IPS-NIHi7 (cell line): ENCODE results near the gene INPP5A.

Experiments used
- DNase-seq: peaks from one replicate; pipeline ENCODE4 v3.0.0; 2012; ENCODE audit warnings: mixed read lengths; ENCODE audit errors: extremely low spot score

The INPP5A gene

DNA sequence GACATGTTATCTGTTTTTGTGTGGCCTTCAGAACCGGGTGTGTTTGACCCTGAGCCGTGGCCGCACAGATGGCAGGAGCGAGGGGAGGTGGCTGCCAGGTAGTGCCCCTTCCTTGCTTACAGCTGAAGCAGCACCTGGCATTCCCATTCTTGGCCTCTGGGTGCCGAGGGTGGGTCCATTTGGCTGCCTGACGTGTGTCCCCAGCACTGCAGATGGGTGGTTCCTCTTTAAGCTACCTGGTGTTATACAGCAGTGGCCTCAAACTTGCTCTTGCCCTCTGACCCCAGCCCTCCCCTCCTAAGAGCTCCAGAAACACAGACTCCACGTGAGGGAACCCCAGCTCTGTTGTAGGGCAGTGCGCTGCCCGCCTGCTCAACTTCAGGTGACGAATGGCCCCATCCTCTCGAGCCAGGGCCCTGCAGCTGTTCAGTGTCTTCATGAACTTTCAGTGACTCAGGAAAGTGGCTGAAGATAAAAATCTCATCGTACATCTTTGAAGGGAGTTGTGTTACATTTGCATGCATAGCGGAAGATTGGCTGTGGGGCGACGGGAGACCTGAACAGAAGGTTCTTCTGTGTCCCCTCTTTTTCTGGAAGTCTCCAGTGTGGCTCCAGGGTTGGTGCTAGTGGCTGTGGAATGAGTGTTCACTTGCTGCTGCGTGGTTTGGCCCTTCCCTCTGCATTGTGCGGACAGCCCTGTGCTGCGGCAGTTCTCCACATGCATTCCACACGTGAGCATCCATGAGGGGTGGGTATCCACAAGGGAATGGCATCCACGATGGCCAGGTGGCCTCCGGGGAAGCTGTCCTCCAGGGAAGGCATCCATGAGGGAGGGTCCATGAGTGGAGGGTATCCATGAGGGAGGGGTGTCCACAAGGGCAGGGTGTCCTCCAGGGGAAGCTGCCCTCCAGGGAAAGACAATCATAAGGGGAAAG, 91.6 kb downstream of the INPP5A start:
- DNase-seq: no peak

DNA sequence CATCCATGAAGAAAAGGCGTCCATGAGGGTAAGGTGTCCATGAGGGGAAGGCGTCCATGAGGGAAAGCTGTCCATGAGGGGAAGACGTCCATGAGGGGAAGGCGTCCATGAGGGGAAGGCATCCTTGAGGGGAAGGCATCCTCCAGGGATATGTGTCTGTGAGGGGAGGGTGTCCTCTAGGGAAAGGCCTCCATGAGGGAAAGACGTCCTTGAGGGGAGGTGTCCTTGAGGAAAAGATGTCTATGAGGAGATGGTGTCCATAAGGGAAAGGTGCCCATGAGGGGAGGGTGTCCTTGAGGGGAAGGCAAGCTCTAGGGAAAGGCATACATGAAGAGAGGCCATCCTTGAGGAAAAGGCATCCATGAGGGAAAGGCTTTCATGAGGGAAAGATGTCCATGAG, 92.6 kb downstream of the INPP5A start:
- no peak for DNase-seq

DNA sequence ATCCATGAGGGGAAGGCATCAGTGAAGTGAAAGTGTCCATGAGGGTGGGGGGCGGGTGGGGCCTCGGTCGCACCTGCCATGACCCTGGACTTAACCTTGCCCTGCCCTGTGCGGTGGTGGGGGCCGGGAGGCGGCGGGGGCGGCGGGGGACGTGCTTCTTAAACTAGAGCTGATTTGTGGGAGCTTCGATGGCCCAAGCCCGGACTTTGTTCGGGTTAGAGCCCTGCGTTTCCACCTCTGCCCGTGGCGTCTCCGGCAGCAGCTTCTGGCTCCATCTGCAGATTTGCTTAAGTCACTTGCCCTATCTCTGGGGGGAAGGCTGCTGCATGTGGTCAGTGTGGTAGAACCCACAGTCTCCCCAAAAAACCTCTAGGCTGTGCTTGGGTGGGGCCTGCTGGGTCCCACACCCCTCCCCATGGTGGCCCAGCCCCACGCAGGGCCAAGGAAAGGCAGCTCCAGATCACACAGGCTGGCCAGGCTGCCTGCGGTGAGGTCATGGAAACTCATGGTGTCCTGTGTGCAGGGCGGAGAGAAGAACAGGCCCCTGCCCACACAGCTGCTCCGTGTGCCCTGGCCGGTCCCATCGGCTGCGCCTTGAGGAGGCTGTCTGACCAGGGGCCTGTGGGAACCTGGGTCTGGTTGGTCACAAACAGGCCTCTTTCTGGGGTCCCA, 93.2 kb downstream of the INPP5A start:
- no peak for DNase-seq

DNA sequence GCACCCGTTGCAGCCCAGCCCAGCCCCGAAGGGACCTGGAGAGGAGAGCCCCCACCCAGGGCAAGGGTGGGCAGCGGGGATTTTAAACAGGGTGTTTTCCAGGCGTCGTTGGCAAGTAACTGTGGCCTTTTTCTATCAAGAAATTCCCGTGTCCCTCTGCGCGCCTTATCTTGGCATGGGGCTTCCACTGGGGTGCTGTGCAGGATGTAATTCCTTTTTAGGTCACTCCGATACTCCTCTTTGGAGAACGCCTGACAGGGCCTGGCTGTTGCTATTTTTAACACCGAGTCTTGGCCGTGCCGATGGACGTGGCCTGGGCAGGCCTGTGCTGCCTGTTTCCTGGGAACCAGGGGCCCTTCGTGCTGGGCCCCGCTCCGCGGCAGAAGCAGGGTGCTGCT, 93.8 kb downstream of the INPP5A start:
- no peak for DNase-seq

DNA sequence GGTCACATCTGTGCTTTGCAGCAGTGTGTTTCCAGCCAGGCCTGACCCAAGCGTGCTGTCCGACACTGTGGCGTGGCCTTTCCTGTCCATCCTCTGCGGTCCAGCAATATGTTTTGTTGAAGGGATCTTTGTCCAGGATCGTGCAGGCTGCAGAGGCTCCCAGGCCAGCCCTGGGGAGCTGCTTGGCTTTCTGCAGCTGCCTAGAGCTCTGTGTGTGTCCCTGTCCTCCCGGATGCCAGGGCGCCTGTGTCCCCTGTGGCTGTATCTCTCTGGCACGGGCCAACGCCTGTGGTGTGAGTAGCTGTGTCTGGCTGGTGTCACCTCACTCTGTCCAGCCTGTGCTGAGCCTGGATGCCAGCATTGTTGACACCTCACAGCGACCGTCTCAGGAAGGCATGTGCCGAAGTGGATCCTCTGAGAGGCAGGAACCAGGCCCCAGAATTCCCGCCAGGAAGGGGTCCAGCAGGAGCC, 94.5 kb downstream of the INPP5A start:
- no peak for DNase-seq

DNA sequence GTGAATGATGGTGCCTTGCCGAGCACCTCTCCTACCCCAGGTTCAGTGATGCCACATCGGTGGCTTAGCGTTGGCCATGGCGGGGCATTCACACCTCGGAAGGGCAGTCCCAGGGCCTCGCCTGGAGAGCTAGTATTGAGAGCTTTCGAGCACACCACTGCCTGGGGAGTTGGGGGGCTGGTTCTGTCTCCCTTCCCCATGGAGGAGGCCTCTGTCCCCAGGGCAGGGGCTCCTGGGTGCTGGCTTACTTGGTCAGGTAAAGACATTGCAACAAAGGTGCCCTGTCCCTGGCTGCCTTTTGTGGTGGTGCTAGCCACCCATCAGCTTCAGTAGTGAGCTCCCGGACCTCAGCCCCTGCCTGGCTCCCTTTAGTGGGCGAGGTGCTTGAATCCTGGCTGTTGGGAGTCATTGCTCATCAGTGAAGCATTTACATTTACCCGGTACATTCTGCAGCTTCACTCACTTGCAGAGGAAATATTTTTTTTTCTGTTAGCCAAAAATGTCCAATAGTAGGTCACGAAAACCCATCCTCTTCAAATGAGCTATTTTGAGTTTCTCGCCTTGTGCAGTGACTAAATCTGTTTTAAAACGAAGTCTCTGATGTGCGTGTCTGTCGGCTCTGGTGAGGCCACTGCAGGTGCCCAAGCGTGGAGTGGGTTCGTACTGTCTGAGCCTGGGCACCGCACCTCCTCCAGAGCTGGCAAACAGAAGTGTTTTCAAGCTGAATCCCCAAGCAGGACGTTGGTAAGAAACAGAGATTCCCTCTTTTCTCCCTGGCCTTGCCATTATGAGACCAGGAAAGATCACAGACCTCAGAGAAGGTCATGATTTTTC, 95.5 kb downstream of the INPP5A start:
- DNase-seq: no peak

DNA sequence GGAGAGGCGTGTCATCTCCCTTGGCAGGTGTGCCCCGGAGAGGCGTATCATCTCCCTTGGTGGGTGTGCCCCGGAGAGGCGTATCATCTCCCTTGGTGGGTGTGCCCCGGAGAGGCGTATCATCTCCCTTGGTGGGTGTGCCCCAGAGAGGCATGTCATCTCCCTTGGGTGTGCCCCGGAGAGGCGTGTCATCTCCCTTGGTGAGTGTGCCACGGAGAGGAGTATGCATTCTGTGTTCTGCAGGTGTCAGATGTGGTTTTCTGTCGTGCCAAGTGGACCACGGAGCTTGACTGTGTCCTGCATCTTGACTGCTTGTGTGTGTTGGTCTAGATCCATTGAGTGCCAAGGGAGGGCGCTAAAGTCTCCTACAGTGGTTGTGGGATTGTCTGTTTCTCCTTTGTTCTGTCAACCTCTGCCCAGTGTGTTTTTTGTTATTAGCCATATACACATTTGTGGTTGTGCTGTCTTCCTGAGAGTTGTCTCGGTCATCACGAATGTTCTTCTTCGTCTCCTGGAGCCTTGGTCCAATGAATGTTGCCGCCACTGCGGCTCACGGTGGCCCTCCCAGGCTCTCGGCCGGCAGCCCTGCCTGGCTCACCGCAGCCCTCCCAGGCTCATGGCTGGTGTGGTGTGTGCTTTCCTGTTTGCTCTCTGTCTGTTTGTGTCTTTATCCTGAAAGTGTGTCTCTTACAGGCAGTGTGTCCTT, 96.8 kb downstream of the INPP5A start:
- DNase-seq: no peak

DNA sequence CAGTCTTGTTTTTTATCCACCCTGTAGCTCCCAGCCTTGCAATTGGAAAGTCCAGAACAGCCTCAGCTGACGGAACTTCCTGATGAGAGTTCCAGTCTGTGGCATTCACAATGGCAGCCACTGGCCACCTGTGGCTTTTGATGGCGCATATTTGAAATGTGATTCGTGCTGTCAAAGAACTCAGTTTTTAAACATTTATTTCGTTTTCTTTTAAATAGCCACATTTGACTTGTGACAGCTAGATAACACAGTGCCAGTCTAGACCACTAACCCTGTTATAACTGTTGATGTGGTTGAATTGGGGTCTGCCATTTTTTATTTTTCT, 97.3 kb downstream of the INPP5A start:
- DNase-seq: no peak

DNA sequence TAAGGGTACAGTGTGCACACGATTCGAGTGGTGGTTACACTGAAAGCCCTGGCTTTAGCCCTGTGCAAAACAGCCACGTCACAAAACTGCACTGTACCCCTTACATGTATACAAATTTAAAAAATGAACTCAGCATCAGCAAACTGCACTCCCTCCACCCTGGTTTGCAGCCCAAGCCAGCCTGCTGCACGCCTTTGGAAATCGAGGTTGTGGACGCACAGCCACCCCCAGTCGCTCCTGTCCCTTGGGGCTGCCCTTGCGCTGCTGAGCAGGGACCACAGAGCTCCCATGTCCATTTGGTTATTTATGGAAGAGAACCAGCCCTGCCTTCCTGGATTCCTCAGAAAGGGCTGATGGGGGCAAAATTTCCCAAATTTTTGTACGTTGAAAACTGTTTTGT, 98.8 kb downstream of the INPP5A start:
- DNase-seq: no peak

DNA sequence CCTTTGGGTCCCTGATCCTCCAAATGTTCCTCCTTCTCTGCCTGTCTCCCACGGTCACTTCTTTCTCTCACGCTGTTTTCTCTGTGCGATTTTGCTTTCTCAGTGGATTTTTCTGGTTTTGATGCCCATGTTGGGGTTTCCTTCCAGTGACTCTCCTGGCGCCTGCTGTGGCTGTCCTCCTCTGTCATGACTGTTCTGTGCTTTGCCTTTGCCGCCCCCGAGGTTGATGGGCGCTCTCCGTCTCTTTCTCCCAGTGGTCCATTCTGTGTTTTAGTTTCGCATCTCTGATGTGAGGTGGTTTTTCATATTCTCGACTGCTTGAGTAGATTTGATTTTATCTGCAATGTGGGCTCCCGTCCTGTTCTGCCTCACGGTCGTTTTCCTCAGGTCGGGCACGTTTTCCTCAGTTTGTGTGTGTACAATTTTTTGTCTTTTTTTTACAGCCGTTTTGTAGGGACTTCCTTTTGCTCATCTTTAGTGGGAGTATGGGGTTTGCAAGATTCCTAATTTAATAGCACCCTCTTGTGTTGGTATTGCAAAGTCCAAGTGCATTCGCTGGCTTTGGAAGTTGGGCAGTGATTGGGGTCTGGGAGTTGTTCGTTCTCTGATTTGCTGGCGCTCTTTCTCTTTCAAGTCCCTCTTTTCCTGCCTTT, 100.0 kb downstream of the INPP5A start:
- DNase-seq: peak; percentile 87

DNA sequence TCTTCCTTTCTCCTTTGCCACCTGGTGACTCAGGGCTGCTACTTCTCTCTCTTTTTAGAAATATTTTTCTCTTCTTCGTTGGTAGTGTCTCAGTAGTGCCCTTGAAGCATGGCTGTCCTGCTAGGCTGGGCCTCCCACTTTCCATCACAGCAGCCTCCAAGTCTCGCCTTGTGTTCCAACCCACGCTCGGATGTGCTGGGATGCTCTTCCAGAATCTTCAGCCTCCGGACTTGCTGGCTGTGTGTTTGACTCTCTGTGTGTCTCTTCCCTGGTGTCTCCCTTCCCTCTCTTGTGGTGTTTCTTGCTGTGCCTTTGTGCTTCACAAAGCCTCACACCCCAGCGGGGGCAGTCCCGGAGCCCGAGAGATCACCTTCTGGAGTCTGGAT, 100.5 kb downstream of the INPP5A start:
- DNase-seq: no peak

DNA sequence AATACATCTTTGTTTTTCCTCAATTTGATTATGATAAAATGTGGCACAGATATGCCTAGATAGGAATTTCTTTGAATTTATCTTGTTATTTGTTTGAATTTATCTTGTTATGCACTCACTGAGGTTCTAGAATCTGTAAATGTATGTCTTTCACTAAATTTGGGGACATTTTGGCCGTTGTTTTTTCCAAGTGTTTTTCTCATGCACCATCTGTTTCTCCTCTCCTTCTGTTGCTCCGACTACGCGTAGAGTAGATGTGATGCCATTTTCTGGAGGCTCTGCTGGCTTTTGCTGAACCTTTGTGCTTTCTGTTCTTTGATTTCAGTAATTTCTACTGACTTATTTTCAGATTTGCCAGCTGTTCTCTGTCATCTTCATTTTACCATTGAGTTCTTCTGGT, 101.9 kb downstream of the INPP5A start:
- DNase-seq: no peak

DNA sequence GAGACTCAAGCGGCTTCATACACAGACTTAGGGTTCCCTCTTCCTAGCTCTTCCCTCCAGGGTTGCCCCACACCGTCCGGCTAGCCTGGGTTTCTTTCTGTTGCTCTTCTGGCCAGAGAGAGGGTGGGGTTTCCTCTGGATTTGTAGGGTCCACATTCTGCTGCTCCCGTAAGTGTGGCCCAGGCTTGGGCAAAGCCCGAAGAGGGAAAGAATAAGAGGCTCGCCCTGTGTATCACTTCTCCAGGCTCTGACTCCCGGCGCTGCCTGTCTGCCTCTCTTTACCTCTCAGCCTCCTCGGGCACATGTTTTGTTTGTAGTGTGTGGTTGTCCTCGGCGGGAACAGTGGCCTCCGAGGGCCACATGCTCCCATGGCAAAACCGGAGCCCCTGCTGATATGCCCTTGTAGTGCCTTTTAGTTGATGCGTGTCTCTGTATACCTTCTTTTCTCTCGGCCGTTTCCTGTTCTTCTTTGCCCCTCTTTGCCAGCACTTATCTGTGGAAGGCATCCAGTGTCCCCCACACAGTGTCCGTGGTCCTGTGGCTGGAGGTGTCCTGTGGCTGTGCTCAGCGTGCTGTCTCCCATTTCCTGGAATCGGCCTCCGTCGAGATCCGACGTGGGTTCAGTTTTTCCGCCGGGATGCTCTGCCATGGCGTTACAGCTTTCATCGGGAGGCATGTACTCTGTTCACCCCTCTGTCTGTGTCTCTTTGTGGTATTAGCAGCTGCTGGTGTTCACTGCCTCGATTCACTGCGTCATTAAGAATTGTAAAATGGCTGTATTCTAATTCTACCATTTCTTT, 102.9 kb downstream of the INPP5A start:
- DNase-seq: no peak

DNA sequence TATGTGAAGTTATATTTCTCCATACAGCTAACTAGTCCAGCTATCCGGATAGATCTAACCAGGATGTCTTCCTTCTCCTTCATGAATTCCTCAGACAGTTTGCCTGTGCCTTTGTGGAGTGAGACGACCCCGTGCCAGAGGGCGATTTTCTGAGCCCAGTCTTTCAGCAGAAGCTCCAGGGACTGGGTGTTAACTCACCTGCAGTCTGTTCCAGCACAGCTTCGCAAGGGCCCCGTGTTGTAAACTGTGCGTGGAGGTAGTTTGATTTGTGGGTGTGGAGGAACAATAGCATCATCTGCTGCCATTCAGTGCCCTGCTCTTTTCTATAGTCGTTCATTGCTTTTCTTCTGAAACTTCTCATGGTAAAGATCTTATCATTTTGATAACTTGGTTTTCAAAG, 103.8 kb downstream of the INPP5A start:
- no peak for DNase-seq

DNA sequence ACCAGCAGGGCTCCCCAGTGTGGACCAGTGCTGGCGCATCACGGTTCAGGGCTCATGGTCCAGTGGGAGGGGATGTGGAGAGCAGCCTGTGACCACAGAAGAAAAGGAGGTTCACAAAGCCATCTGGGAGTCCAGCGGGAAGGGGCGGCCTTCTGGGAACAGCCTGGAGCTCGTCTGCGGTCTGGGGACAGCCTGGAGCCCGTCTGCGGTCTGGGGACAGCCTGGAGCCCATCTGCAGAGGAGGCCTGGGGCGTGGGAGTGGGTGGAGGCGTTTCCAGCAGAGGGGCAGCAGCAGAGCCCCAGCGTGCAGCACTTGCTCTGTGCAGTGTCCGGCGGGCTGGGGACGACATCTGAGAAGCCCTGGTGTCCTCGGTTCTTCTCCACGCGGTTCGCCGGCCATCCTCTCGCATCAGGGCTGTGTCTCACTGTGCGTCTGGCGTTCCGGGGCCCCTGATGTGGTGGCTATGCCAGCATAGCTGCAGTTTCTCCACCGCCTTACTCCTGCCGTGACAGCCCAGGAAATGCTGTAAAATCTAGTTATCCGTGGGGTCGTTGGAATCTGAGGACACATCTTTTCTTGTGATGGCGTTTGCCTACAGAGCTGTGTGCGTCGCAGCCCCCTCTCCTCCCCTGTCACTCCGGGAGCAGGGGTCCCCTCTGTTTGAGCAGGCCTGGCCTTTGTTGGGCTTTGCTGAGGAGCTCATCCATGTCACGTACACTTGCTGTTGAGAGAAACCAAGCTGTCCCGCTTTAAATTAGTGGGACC, 104.6 kb downstream of the INPP5A start:
- no peak for DNase-seq

DNA sequence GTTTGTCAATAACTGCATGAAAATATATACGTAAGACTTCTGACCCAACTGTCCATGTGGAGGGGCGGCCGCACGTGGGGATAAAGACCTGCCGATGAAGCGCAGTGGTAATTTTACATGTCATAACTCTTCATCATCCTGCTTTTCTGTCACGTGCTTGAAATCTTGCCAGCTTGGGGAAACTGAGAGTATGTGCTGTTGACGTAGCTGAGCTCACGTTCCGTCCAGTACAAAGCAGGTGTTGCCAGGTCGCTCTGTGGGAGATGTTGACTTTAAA, 105.1 kb downstream of the INPP5A start:
- DNase-seq: no peak

DNA sequence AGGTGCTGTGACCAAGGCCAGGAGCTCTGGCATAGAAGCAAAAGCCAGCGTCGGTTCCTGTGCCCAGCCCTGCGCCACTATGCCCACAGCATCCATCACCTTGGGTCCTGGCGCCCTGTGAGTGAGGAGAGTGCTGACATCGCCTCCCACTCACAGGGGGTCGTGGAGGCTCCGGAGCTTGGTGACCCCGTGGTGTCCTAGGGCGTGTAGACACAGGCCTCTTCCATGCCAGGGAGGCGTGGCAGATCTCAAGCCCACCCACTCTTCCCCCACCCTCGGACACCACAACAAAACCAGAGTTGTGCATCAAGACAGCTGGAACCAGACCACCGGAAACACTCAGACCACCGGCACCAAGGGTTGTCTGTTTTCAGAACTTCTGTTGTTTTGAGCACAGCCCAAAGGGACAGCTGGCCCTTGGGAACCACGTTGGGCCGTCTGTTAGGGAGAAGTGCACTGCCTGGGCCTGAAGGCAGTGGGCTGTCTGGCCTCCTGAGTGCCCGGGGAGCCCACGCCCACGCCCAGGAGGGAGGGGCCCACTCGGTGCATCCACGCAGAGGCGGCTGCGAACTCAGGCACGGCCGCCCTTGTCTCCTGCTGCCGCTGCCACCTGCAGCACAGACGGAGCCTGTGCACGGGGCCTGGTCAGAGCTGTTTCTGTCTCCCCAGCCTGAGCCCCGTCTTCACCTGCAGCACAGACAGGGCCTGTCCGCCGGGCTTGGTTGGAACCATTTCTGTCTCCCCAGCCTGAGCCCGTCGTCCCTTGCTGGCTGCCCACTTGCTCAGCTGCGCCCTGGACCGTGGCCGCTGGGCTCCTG, 106.3 kb downstream of the INPP5A start:
- no peak for DNase-seq

DNA sequence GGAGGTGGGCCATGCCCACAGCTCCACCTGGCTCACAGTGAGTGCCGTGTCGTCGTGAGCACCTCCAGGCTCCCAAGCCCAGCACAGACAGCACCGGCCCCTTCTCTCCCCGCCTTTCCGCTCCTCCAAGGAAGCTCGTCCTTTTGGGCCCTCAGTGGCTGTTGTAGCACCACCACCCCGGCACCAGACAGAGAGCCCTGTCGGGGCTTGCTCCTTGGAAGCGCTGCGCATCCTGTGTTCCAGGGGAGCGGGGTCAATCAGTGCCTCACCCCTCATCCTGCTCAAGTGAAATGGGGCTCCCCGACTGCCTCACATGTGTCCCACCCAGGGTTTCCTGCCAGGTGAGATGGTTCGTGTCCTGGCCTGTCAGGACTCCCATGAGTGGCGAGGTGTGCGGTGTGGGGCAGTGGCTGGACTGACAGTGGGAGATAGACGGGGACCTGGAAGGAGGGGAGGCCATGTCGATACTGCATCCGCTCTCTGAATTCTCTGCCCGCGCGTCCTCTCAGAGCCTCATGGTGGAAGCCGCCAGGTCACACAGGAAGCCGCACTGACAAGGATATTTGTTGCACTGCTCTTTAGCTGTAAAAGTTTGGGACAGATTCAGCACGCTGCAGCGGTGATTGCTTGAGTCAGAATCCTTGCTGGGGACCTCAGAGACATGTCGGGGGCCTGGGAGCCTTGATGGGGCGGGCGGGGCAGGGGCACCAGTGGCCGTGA, 107.1 kb downstream of the INPP5A start:
- no peak for DNase-seq

DNA sequence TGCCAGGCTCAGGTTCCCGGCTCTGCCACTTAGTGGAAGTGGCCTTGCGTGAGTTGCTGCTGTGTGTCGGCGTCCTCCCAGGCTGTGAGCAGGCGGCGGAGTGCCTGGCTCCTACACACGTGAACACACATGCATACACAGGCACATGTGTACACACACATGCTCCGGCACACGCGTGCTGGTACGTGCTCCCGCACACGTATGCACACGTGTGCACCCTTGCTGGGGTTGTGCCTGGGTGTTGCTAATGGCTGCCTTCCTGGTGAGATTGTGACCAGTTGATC, 107.6 kb downstream of the INPP5A start:
- no peak for DNase-seq
